22Rv1 (cell line): Measurements from ENCODE around the gene PLEKHA4.

Experiments
- CTCF ChIP-seq: fragments of 450-650 bp; IDR thresholded peaks from 2 replicates; pipeline ENCODE4 v1.5.1; 2017; ENCODE audit warnings: mild to moderate bottlenecking
- ZFX ChIP-seq: fragments of 450-650 bp; IDR thresholded peaks from 2 replicates; pipeline ENCODE4 v1.6.1; 2017; ENCODE audit warnings: antibody characterized with exemption, borderline replicate concordance

GRCh38 chr19:48874303-48875135 is 6.1 kb upstream of the PLEKHA4 start:
- no peak for TF ChIP-seq CTCF
- no peak for TF ChIP-seq ZFX
